A673 (cell line): ENCODE results near the gene PHETA2. TPM values are rescaled to one million over a fixed set of nuclear protein-coding genes. Genes with fewer than 3 reads are reported as not detected.
"Not testable (repeated sequence)": the region's sequence is repeated elsewhere in the genome, so short reads cannot be mapped to it uniquely, and the experiment has no call there.

Experiments used
- BruUV-seq: library from RNA; stranded (reverse); fragments of 400-500 nt; replicated peaks from 2 replicates; lab custom pipeline; 2021; lab: Mats Ljungman, UMichigan
- CTCF ChIA-PET: fragments of 300-600 bp; sonication (Branson Sonifier 250); formaldehyde crosslinking; loops from one replicate; lab custom pipeline; 2022; ENCODE audit warnings: antibody characterized with exemption; lab: Charles Lee
- POLR2A ChIA-PET: fragments of 300-600 bp; sonication (Branson Sonifier 250); formaldehyde crosslinking; loops from one replicate; lab custom pipeline; 2022; ENCODE audit warnings: antibody characterized with exemption; ENCODE audit not compliant: low non-redundant PET; lab: Charles Lee
- DNase-seq: peaks from one replicate; pipeline ENCODE4 v3.0.0-alpha.2; 2015; ENCODE audit warnings: low spot score
- H3K27ac ChIP-seq: fragments of 200-600 bp; sonication (generic); 2 replicates; pipeline ENCODE4 v1.5.1; 2016; ENCODE audit warnings: mixed run types, low read depth, mild to moderate bottlenecking, mixed read lengths, antibody characterized with exemption, low read length; ENCODE audit not compliant: poor library complexity, severe bottlenecking
- H3K27me3 ChIP-seq: fragments of 200-600 bp; sonication (generic); replicated peaks from 2 replicates; pipeline ENCODE4 v1.6.1; 2017; ENCODE audit warnings: mixed run types, low read depth, mild to moderate bottlenecking, mixed read lengths, antibody characterized with exemption, low read length; ENCODE audit not compliant: insufficient read depth, poor library complexity
- H3K36me3 ChIP-seq: fragments of 200-600 bp; sonication (generic); 2 replicates; pipeline ENCODE4 v1.6.1; 2016; ENCODE audit warnings: mixed run types, mild to moderate bottlenecking, mixed read lengths, antibody characterized with exemption, low read length; ENCODE audit not compliant: insufficient read depth, poor library complexity, severe bottlenecking
- H3K4me1 ChIP-seq: fragments of 200-600 bp; sonication (generic); 2 replicates; pipeline ENCODE4 v1.6.1; 2017; ENCODE audit warnings: mixed run types, mild to moderate bottlenecking, mixed read lengths, antibody characterized with exemption, low read length; ENCODE audit not compliant: insufficient read depth, poor library complexity, severe bottlenecking
- H3K4me3 ChIP-seq: fragments of 200-600 bp; sonication (generic); 2 replicates; pipeline ENCODE4 v1.5.1; 2016; ENCODE audit warnings: low read depth, mixed run types, mild to moderate bottlenecking, mixed read lengths, low read length; ENCODE audit not compliant: poor library complexity, severe bottlenecking
- H3K9me3 ChIP-seq: fragments of 200-600 bp; sonication (generic); 2 replicates; pipeline ENCODE4 v1.6.1; 2016; ENCODE audit warnings: mixed run types, low read depth, mild to moderate bottlenecking, mixed read lengths, antibody characterized with exemption, low read length; ENCODE audit not compliant: poor library complexity, severe bottlenecking
- EZH2 ChIP-seq: fragments of 200-600 bp; sonication (generic); IDR thresholded peaks from 2 replicates; pipeline ENCODE4 v1.6.1; 2017; ENCODE audit warnings: borderline replicate concordance, low read depth, mild to moderate bottlenecking, mixed read lengths, antibody characterized with exemption, low read length; ENCODE audit not compliant: poor library complexity, severe bottlenecking
- intact Hi-C: fragments of 100-400 bp; cut with micrococcal nuclease; formaldehyde crosslinking; loops from one replicate; pipeline ENCODE4 v1.10.0; 2022; ENCODE audit not compliant: unreplicated experiment
- total RNA-seq: library from RNA; stranded (reverse); gene quantifications from 2 replicates; pipeline ENCODE4 v1.2.3, GENCODE V29; 2021
- TF ChIP-seq, protein P1 (sequence below): fragments of 300-800, 200-600 bp; sonication (generic); conservative IDR thresholded peaks from 2 replicates; pipeline ENCODE4 v1.5.1; 2017; ENCODE audit warnings: low read depth, mild to moderate bottlenecking, antibody characterized with exemption, low read length, moderate library complexity, mixed read lengths

PHETA2 gene
- total RNA-seq, 1 experiment from 2014 or later: 0.97 TPM

GRCh38 chr22:42116848-42117424 lies 42.9 kb downstream of the PHETA2 start:
- Histone ChIP-seq H3K27ac (no peak overlapping the region), H3K4me1 (peaks cover 5% of the 10 kb centered on the region), H3K9me3 (peaks cover 9% of the 10 kb centered on the region), H3K4me3 (no peak overlapping the region), H3K27me3 (no peaks in the 10 kb centered on the region), H3K36me3 (no peaks in the 10 kb centered on the region)
- intact Hi-C loops: no loop called here
- TF ChIP-seq, protein P1, sequence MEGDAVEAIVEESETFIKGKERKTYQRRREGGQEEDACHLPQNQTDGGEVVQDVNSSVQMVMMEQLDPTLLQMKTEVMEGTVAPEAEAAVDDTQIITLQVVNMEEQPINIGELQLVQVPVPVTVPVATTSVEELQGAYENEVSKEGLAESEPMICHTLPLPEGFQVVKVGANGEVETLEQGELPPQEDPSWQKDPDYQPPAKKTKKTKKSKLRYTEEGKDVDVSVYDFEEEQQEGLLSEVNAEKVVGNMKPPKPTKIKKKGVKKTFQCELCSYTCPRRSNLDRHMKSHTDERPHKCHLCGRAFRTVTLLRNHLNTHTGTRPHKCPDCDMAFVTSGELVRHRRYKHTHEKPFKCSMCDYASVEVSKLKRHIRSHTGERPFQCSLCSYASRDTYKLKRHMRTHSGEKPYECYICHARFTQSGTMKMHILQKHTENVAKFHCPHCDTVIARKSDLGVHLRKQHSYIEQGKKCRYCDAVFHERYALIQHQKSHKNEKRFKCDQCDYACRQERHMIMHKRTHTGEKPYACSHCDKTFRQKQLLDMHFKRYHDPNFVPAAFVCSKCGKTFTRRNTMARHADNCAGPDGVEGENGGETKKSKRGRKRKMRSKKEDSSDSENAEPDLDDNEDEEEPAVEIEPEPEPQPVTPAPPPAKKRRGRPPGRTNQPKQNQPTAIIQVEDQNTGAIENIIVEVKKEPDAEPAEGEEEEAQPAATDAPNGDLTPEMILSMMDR: peak; percentile 36; the same call in 1 of the 2 replicates
- no peak for TF ChIP-seq EZH2
- peak; percentile 41 for DNase-seq
- CTCF ChIA-PET: interaction anchor here (0.6 to 1.8 kb wide), 3 partner anchors 163 to 349 kb away, joined by 3 to 13 read pairs (median 3); no protein-coding TSS in a partner anchor
- no TSS peak for BruUV-seq
- POLR2A ChIA-PET: no interaction called here

DNA sequence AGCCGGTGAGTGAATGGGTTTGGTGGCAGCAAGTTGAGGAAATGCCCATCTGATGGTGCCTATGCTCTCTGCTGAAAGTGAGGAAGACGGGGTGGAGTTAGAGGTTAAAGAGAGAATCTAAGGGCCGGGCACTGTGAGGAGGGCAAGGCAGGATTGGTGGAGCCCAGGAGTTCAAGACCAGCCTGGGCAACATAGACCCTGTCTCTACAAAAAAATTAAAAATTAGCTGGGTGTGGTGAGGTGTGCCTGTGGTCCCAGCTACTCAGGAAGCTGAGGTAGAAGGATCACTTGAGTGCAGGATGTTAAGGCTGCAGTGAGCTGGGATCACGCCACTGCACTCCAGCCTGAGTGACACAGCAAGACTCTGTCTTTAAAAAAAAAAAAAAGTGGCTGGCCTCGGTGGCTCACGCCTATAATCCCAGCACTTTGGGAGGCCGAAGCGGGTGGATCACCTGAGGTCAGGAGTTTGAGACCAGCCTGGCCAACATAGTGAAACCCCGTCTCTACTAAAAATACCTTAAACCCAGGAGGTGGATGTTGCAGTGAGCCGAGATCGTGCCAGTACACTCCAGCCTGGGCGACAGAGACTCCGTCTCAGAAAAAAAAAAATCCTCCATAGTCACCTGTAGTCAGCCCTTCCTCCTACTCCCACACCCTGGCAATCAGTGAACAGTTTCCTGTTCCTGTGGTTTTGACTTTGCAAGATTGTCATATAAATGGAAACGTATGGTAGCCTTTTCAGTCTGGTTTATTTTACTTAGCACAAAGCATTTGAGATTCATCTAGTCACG lies 46.4 kb downstream of the PHETA2 start:
- H3K4me1 ChIP-seq, BruUV-seq, H3K27ac ChIP-seq, H3K27me3 ChIP-seq, H3K36me3 ChIP-seq, intact Hi-C loops, POLR2A ChIA-PET, H3K9me3 ChIP-seq, CTCF ChIA-PET, H3K4me3 ChIP-seq, DNase-seq: not testable (repeated sequence)

- POLR2A ChIA-PET, CTCF ChIA-PET, H3K27ac ChIP-seq, H3K36me3 ChIP-seq, H3K9me3 ChIP-seq, H3K4me1 ChIP-seq, intact Hi-C loops, H3K27me3 ChIP-seq, DNase-seq, BruUV-seq, H3K4me3 ChIP-seq: not testable (repeated sequence)
Measured at GRCh38 chr22:42123529-42123928, 49.5 kb downstream of the PHETA2 start.

DNA sequence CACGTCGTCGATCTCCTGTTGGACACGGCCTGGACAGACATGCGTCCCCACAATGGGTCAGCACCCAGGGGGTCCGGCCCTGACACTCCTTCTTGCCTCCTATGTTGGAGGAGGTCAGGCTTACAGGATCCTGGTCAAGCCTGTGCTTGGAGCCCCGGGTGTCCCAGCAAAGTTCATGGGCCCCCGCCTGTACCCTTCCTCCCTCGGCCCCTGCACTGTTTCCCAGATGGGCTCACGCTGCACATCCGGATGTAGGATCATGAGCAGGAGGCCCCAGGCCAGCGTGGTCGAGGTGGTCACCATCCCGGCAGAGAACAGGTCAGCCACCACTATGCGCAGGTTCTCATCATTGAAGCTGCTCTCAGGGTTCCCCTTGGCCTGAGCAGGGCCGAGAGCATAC lies 53.6 kb downstream of the PHETA2 start:
- POLR2A ChIA-PET: no interaction called here
- DNase-seq: no peak
- CTCF ChIA-PET: no interaction called here
- H3K4me3 ChIP-seq: no peak overlapping the region
- H3K27ac ChIP-seq: no peak overlapping the region
- H3K27me3 ChIP-seq: no peaks in the 10 kb centered on the region
- BruUV-seq: no TSS peak
- TF ChIP-seq, protein P1: no peak
- no peak for TF ChIP-seq EZH2
- H3K36me3 ChIP-seq: no peaks in the 10 kb centered on the region
- H3K4me1 ChIP-seq: no peaks in the 10 kb centered on the region
- no peaks in the 10 kb centered on the region for H3K9me3 ChIP-seq
- intact Hi-C loops: no loop called here

DNA sequence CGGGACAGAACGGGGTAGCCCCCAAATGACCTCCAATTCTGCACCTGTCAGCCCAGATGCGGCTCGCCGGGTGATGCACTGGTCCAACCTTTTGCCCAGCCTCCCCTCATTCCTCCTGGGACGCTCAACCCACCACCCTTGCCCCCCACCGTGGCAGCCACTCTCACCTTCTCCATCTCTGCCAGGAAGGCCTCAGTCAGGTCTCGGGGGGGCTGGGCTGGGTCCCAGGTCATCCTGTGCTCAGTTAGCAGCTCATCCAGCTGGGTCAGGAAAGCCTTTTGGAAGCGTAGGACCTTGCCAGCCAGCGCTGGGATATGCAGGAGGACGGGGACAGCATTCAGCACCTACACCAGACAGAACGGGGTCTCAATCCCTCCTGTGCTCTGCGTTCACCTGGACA lies 54.0 kb downstream of the PHETA2 start:
- H3K4me3 ChIP-seq, DNase-seq, CTCF ChIA-PET, H3K27me3 ChIP-seq, H3K9me3 ChIP-seq, H3K4me1 ChIP-seq, intact Hi-C loops, H3K27ac ChIP-seq, H3K36me3 ChIP-seq, POLR2A ChIA-PET, BruUV-seq: not testable (repeated sequence)
